Spleen (tissue), 7 donors: ENCODE measurements around the gene CES4A.

ENCODE experiments used
- POLR2A ChIP-seq, 3 donors: fragments of 450-650 bp; IDR thresholded peaks; one replicate each; pipeline ENCODE4 v1.5.1; 2017; ENCODE audit warnings: antibody characterized with exemption in 3 of 3, mild to moderate bottlenecking in 1 of 3
- POLR2AphosphoS5 ChIP-seq, 3 donors: sonication (generic); formaldehyde crosslinking; IDR thresholded peaks; one replicate each; pipeline ENCODE4 v1.5.1; 2017; ENCODE audit warnings: antibody characterized with exemption in 3 of 3
- TF ChIP-seq, protein P1 (sequence below), 11 experiments: fragments of 200-600 bp in 7 of 11; fragments of 450-650 bp in 4 of 11; sonication (generic) in 4 of 11; IDR thresholded peaks in 8 of 11; conservative IDR thresholded peaks in 3 of 11; 1 replicate in 7 of 11; 2 replicates in 4 of 11; pipeline versions ENCODE4 v1.4.0 to v1.8.0; 2016 to 2021; ENCODE audit warnings: antibody characterized with exemption in 11 of 11, inconsistent platforms in 4 of 11, mild to moderate bottlenecking in 1 of 11
- donor health status: DM: no; HTN: no; CAD: no; lungs with moderate emphysema.
- donor health status: DM: no; HTN: no; CAD: no.
- donor health status: DM: no; HTN: no; CAD: no.

DNA sequence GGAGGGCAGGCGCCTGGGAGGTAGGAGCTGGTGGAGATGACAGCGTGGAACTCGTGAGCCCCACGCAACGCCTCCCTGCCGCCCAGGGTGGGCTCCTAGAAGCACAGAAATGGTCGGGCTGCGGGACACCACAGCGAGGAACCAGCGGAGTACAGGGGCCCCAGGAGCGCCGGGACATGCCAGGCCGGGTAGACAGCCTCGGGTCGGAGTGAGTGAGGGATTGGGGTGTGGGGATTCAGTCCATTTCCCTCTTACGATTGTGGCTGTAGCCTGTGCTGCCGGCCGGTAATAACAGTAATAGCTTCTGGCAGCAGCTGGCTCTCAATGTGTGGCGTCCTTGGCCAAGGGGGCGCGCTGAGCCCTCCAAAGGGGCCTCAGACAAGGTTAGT, 39.6 kb upstream of the CES4A start:
- TF ChIP-seq, protein P1, sequence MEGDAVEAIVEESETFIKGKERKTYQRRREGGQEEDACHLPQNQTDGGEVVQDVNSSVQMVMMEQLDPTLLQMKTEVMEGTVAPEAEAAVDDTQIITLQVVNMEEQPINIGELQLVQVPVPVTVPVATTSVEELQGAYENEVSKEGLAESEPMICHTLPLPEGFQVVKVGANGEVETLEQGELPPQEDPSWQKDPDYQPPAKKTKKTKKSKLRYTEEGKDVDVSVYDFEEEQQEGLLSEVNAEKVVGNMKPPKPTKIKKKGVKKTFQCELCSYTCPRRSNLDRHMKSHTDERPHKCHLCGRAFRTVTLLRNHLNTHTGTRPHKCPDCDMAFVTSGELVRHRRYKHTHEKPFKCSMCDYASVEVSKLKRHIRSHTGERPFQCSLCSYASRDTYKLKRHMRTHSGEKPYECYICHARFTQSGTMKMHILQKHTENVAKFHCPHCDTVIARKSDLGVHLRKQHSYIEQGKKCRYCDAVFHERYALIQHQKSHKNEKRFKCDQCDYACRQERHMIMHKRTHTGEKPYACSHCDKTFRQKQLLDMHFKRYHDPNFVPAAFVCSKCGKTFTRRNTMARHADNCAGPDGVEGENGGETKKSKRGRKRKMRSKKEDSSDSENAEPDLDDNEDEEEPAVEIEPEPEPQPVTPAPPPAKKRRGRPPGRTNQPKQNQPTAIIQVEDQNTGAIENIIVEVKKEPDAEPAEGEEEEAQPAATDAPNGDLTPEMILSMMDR (IDR thresholded peaks at IDR 0.05 in 8 of 11, conservative IDR thresholded peaks at IDR 0.05 in 3 of 11) = no peak
- TF ChIP-seq POLR2AphosphoS5 (IDR thresholded peaks at IDR 0.05) (no peak), POLR2A (IDR thresholded peaks at IDR 0.05) (no peak)
